HG03097 (cell line): Measurements from ENCODE around the gene RAN.
"Not testable (repeated sequence)": the region's sequence is repeated elsewhere in the genome, so short reads cannot be mapped to it uniquely, and the experiment has no call there.

Experiments
- ATAC-seq: cut with Tn5 transposase; IDR thresholded peaks from one replicate; pipeline ENCODE4 v1.9.1; 2021; ENCODE audit not compliant: unreplicated experiment, low FRiP score

Gene RAN

GRCh38 chr12:130848785-130849305, 23.0 kb upstream of the RAN start:
- ATAC-seq = not testable (repeated sequence)

- no peak for ATAC-seq
Measured at GRCh38 chr12:130849561-130850417, 22.1 kb upstream of the RAN start.

- ATAC-seq = no peak
Measured at GRCh38 chr12:130850418-130851021, 21.3 kb upstream of the RAN start.

- ATAC-seq = no peak
Measured at GRCh38 chr12:130856088-130856487, 15.8 kb upstream of the RAN start.

GRCh38 chr12:130858084-130858483, 13.8 kb upstream of the RAN start:
- ATAC-seq = no peak

GRCh38 chr12:130859161-130859560, 12.7 kb upstream of the RAN start:
- ATAC-seq = no peak

- no peak for ATAC-seq
Measured at GRCh38 chr12:130860311-130860710, 11.6 kb upstream of the RAN start.

GRCh38 chr12:130862161-130862560, 9.7 kb upstream of the RAN start:
- ATAC-seq = no peak

- ATAC-seq = not testable (repeated sequence)
Measured at GRCh38 chr12:130862771-130863170, 9.1 kb upstream of the RAN start.

- ATAC-seq = no peak
Measured at GRCh38 chr12:130863298-130863697, 8.6 kb upstream of the RAN start.

GRCh38 chr12:130868412-130868811, 3.5 kb upstream of the RAN start:
- ATAC-seq = no peak

- ATAC-seq = peak; percentile 37
Measured at GRCh38 chr12:130870442-130871285, 1.2 kb upstream of the RAN start.

- peak; percentile 27 for ATAC-seq
Measured at GRCh38 chr12:130872179-130873096, 572 bp downstream of the RAN start.

- ATAC-seq = no peak
Measured at GRCh38 chr12:130873106-130873795, 1.4 kb downstream of the RAN start.

- no peak for ATAC-seq
Measured at GRCh38 chr12:130873825-130874224, 2.0 kb downstream of the RAN start.

- ATAC-seq = no peak
Measured at GRCh38 chr12:130874696-130875095, 2.8 kb downstream of the RAN start.

GRCh38 chr12:130875193-130875592, 3.3 kb downstream of the RAN start:
- no peak for ATAC-seq

- not testable (repeated sequence) for ATAC-seq
Measured at GRCh38 chr12:130875708-130876107, 3.8 kb downstream of the RAN start.

- ATAC-seq = no peak
Measured at GRCh38 chr12:130876297-130876696, 4.4 kb downstream of the RAN start.
